PC-3 (cell line): ENCODE measurements around the gene CCNY.

ENCODE experiments used
- CTCF ChIP-seq: fragments of 300-600 bp; sonication (generic); conservative IDR thresholded peaks from 2 replicates; pipeline ENCODE4 v1.5.1; 2017; ENCODE audit warnings: antibody characterized with exemption, low read depth, mild to moderate bottlenecking, low read length
- EZH2 ChIP-seq: fragments of 300-600 bp; sonication (generic); IDR thresholded peaks from one replicate; pipeline ENCODE4 v1.6.1; 2017; ENCODE audit warnings: antibody characterized with exemption, mild to moderate bottlenecking, low read length; ENCODE audit not compliant: unreplicated experiment
- EZH2phosphoT487 ChIP-seq: fragments of 300-600 bp; sonication (generic); IDR thresholded peaks from 2 replicates; pipeline ENCODE4 v1.6.1; 2018; ENCODE audit warnings: mild to moderate bottlenecking, antibody characterized with exemption, low read length, borderline replicate concordance

- no peak for TF ChIP-seq EZH2phosphoT487
- no peak for TF ChIP-seq CTCF
- no peak for TF ChIP-seq EZH2
These were observed 5.2 kb downstream of the CCNY start for GRCh38 chr10:35341521-35341920.
